ENCODE measurements around the gene HDGF.

DNA sequence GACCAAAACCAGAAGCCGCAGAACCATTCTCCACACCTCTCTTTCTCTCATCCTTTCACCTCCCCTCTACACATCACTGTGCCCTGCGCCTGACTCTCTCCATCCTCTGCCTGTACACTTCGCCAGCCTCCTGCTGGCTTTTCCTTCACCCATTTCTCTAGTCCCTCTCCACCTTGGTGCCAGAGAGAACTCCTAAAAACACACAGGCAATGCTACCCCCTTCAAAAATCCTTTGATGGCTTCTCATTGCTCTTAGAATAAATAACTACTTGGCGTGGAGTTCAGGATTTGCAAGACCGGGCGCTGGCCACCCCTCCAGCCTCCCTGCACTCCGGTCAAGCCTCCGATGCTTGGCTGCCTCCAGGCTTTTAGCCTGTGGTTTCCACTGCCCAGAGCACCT lies 54.7 kb downstream of the HDGF start:
- TF ChIP-seq, protein P1, sequence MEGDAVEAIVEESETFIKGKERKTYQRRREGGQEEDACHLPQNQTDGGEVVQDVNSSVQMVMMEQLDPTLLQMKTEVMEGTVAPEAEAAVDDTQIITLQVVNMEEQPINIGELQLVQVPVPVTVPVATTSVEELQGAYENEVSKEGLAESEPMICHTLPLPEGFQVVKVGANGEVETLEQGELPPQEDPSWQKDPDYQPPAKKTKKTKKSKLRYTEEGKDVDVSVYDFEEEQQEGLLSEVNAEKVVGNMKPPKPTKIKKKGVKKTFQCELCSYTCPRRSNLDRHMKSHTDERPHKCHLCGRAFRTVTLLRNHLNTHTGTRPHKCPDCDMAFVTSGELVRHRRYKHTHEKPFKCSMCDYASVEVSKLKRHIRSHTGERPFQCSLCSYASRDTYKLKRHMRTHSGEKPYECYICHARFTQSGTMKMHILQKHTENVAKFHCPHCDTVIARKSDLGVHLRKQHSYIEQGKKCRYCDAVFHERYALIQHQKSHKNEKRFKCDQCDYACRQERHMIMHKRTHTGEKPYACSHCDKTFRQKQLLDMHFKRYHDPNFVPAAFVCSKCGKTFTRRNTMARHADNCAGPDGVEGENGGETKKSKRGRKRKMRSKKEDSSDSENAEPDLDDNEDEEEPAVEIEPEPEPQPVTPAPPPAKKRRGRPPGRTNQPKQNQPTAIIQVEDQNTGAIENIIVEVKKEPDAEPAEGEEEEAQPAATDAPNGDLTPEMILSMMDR (IDR thresholded peaks at IDR 0.05): no peak
- TF ChIP-seq EZH2phosphoT487 (IDR thresholded peaks at IDR 0.05) (no peak), EZH2 (IDR thresholded peaks at IDR 0.05) (no peak)
